K562 (cell line): Measurements from ENCODE around the gene TMEM187.

ENCODE experiments used
- CTCF ChIP-seq, 3 experiments: IDR thresholded peaks in 2 of 3; conservative IDR thresholded peaks in 1 of 3; 2 replicates each; pipeline ENCODE4 v1.5.1; 2011 to 2012; ENCODE audit warnings: low read length in 3 of 3, mild to moderate bottlenecking in 3 of 3, control low read depth in 2 of 3, improper control_type of control experiment in 1 of 3, inconsistent platforms in 1 of 3, low read depth in 1 of 3, mixed read lengths in 1 of 3, moderate library complexity in 1 of 3; ENCODE audit not compliant: insufficient read depth in 2 of 3
- FOXK1 ChIP-seq: sonication (generic); formaldehyde crosslinking; IDR thresholded peaks from 2 replicates; pipeline ENCODE4 v1.8.0; 2022; ENCODE audit warnings: missing genetic modification reagents, mild to moderate bottlenecking, borderline replicate concordance
- HDAC2 ChIP-seq: fragments of 450-650 bp; IDR thresholded peaks from 2 replicates; pipeline ENCODE4 v1.6.1; 2016; ENCODE audit warnings: mild to moderate bottlenecking
- ZNF449 ChIP-seq: fragments of 250-450 bp; sonication (Bioruptor Pico); IDR thresholded peaks from 2 replicates; pipeline ENCODE4 v1.8.0; 2022; ENCODE audit warnings: moderate library complexity, mild to moderate bottlenecking, inconsistent platforms

DNA sequence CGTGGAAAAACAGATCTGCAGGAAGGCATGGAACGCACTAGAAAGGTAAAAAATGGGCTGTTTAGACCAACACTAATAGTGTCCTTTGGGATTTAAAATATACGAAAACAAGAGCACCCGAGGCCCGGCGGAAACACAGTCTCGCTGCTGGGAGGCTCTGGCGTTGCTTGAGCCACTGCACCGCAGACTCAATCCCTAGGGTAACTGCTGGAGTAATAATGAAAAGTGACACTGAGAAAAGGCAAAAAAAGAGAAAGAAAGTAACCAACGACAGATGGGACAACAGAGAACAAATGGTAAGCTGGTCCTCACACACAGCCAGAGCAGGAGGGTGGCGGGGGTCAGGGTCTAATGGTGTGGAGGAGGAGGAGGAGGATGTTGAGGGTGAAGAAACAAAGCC is 31.8 kb downstream of the TMEM187 start:
- no peak for TF ChIP-seq ZNF449
- TF ChIP-seq HDAC2 = no peak
- no peak for TF ChIP-seq CTCF (IDR thresholded peaks at IDR 0.05 in 2 of 3, conservative IDR thresholded peaks at IDR 0.05 in 1 of 3; ENCODE audit: insufficient read depth in 2 of 3, low read depth in 1 of 3, low read length in 3 of 3)
- no peak for TF ChIP-seq FOXK1 (CRISPR knock-in tag)
